Spleen (tissue), 7 donors: ENCODE data around the gene NR1D2.
"Not testable (repeated sequence)": the region's sequence is repeated elsewhere in the genome, so short reads cannot be mapped to it uniquely, and the experiment has no call there.

Experiments
- CTCF ChIP-seq, 11 experiments: fragments of 200-600 bp in 7 of 11; fragments of 450-650 bp in 4 of 11; sonication (generic) in 4 of 11; IDR thresholded peaks in 8 of 11; conservative IDR thresholded peaks in 3 of 11; 1 replicate in 7 of 11; 2 replicates in 4 of 11; pipeline versions ENCODE4 v1.4.0 to v1.8.0; 2016 to 2021; ENCODE audit warnings: antibody characterized with exemption in 11 of 11, inconsistent platforms in 4 of 11, mild to moderate bottlenecking in 1 of 11
- POLR2A ChIP-seq, 3 donors: fragments of 450-650 bp; IDR thresholded peaks; one replicate each; pipeline ENCODE4 v1.5.1; 2017; ENCODE audit warnings: antibody characterized with exemption in 3 of 3, mild to moderate bottlenecking in 1 of 3
- donor health status: DM: no; HTN: no; CAD: no; lungs with moderate emphysema.
- donor health status: DM: no; HTN: no; CAD: no.
- donor health status: DM: no; HTN: no; CAD: no.

GRCh38 chr3:24010834-24011233 is 65.7 kb downstream of the NR1D2 start:
- not testable (repeated sequence) for TF ChIP-seq CTCF (IDR thresholded peaks at IDR 0.05 in 8 of 11, conservative IDR thresholded peaks at IDR 0.05 in 3 of 11); POLR2A (IDR thresholded peaks at IDR 0.05)
